IMR-90 (cell line): Measurements from ENCODE around the gene FIBCD1. TPM values are rescaled to one million over a fixed set of nuclear protein-coding genes. Genes with fewer than 3 reads are reported as not detected.

Source experiments
- ATAC-seq: fragments of 200-7000 bp; cut with Tn5 transposase; 2 replicates; pipeline ENCODE4 v1.9.1; 2020; ENCODE audit warnings: low read depth, mild to moderate bottlenecking, moderate library complexity
- BruUV-seq: library from RNA; stranded (reverse); fragments of 400-500 nt; replicated peaks from 2 replicates; lab custom pipeline; 2021; lab: Mats Ljungman, UMichigan
- CTCF ChIA-PET: fragments of 300-600 bp; formaldehyde crosslinking; extraction: SDS; loops from one replicate; lab custom pipeline; 2021; ENCODE audit warnings: antibody characterized with exemption; lab: Yijun Ruan, JAX
- POLR2A ChIA-PET: fragments of 300-600 bp; sonication (Branson Sonifier 250); formaldehyde crosslinking; loops from one replicate; lab custom pipeline; 2022; ENCODE audit warnings: antibody characterized with exemption; ENCODE audit not compliant: unreplicated experiment; lab: Charles Lee
- DNase-seq: peaks from one replicate; pipeline ENCODE4 v3.0.0; 2013
- H2AFZ ChIP-seq: replicated peaks from 2 replicates; pipeline ENCODE3; 2013; ENCODE audit warnings: low read length, mild to moderate bottlenecking; ENCODE audit not compliant: poor library complexity
- H2AK5ac ChIP-seq: 2 replicates; pipeline ENCODE4 v1.6.1; 2013; ENCODE audit warnings: low read depth, low read length, inconsistent platforms
- H2AK9ac ChIP-seq: replicated peaks from 2 replicates; pipeline ENCODE3; 2013; ENCODE audit warnings: mild to moderate bottlenecking, low read depth, low read length, moderate library complexity; ENCODE audit not compliant: poor library complexity
- H2BK120ac ChIP-seq: 2 replicates; pipeline ENCODE4 v1.6.1; 2013; ENCODE audit warnings: low read depth, low read length, inconsistent platforms
- H2BK15ac ChIP-seq: 3 replicates; pipeline ENCODE4 v1.6.1; 2013; ENCODE audit warnings: low read depth, low read length, inconsistent platforms
- H2BK20ac ChIP-seq: 2 replicates; pipeline ENCODE4 v1.6.1; 2013; ENCODE audit warnings: low read depth, mild to moderate bottlenecking, inconsistent platforms, low read length, moderate library complexity
- H2BK5ac ChIP-seq: 2 replicates; pipeline ENCODE4 v1.6.1; 2013; ENCODE audit warnings: mild to moderate bottlenecking, low read depth, low read length, inconsistent platforms; ENCODE audit not compliant: poor library complexity, severe bottlenecking
- H3K14ac ChIP-seq: replicated peaks from 2 replicates; pipeline ENCODE4 v1.6.1; 2013; ENCODE audit warnings: low read depth, low read length, inconsistent platforms
- H3K18ac ChIP-seq: 2 replicates; pipeline ENCODE4 v1.6.1; 2013; ENCODE audit warnings: low read depth, low read length, control low read depth
- H3K23ac ChIP-seq: 2 replicates; pipeline ENCODE4 v1.6.1; 2013; ENCODE audit warnings: low read depth, low read length, inconsistent platforms
- H3K27ac ChIP-seq: 2 replicates; pipeline ENCODE4 v1.5.1; 2013; ENCODE audit warnings: mild to moderate bottlenecking, control low read depth, low read length; ENCODE audit not compliant: insufficient read depth
- H3K27me3 ChIP-seq: 2 replicates; pipeline ENCODE4 v1.6.1; 2013; ENCODE audit warnings: low read length; ENCODE audit not compliant: control insufficient read depth, insufficient read depth
- H3K36me3 ChIP-seq: 2 replicates; pipeline ENCODE4 v1.6.1; 2013; ENCODE audit warnings: low read length, mixed read lengths; ENCODE audit not compliant: control insufficient read depth, insufficient read depth
- H3K4ac ChIP-seq: 2 replicates; pipeline ENCODE4 v1.6.1; 2013; ENCODE audit warnings: low read depth, low read length, inconsistent platforms
- H3K4me1 ChIP-seq: 2 replicates; pipeline ENCODE4 v1.6.1; 2013; ENCODE audit warnings: low read length, mixed read lengths; ENCODE audit not compliant: control insufficient read depth, insufficient read depth
- H3K4me2 ChIP-seq: 2 replicates; pipeline ENCODE4 v1.6.1; 2013; ENCODE audit warnings: low read depth, mild to moderate bottlenecking, control low read depth, low read length, moderate library complexity
- H3K4me3 ChIP-seq: 2 replicates; pipeline ENCODE4 v1.5.1; 2013; ENCODE audit warnings: low read depth, mild to moderate bottlenecking, control low read depth, low read length, moderate library complexity; ENCODE audit not compliant: insufficient read depth
- H3K56ac ChIP-seq: 2 replicates; pipeline ENCODE4 v1.6.1; 2013; ENCODE audit warnings: low read length, inconsistent platforms; ENCODE audit not compliant: insufficient read depth; ENCODE audit errors: extremely low read depth
- H3K79me1 ChIP-seq, 2 experiments: 2 replicates each; pipeline ENCODE4 v1.6.1; 2013; ENCODE audit warnings: low read length in 2 of 2, inconsistent platforms in 1 of 2, low read depth in 1 of 2
- H3K9ac ChIP-seq: 2 replicates; pipeline ENCODE4 v1.6.1; 2013; ENCODE audit warnings: low read depth, low read length, control low read depth
- H3K9me1 ChIP-seq: 2 replicates; pipeline ENCODE4 v1.6.1; 2013; ENCODE audit warnings: low read length, inconsistent platforms; ENCODE audit not compliant: insufficient read depth
- H3K9me3 ChIP-seq: 2 replicates; pipeline ENCODE4 v1.6.1; 2013; ENCODE audit warnings: low read length; ENCODE audit not compliant: control insufficient read depth, insufficient read depth
- H4K20me1 ChIP-seq: 2 replicates; pipeline ENCODE4 v1.6.1; 2013; ENCODE audit warnings: low read length, inconsistent platforms; ENCODE audit not compliant: insufficient read depth
- H4K5ac ChIP-seq: 2 replicates; pipeline ENCODE4 v1.6.1; 2013; ENCODE audit warnings: mild to moderate bottlenecking, low read depth, low read length, control low read depth
- H4K8ac ChIP-seq, 2 experiments: 2 replicates each; pipeline ENCODE4 v1.6.1; 2013; ENCODE audit warnings: low read depth in 2 of 2, low read length in 2 of 2, control low read depth in 1 of 2, inconsistent platforms in 1 of 2
- H4K91ac ChIP-seq: 2 replicates; pipeline ENCODE4 v1.6.1; 2013; ENCODE audit warnings: low read depth, low read length, inconsistent platforms; ENCODE audit not compliant: insufficient read depth
- BHLHE40 ChIP-seq: fragments of 150-350 bp; IDR thresholded peaks from 2 replicates; pipeline ENCODE4 v1.6.1; 2016; ENCODE audit warnings: mild to moderate bottlenecking, low read depth, low read length
- CHD1 ChIP-seq: IDR thresholded peaks from 2 replicates; pipeline ENCODE4 v1.6.1; 2012; ENCODE audit warnings: low read depth, low read length, improper control_type of control experiment
- CTCF ChIP-seq: conservative IDR thresholded peaks from 2 replicates; pipeline ENCODE4 v1.5.1; 2012; ENCODE audit warnings: mild to moderate bottlenecking, low read depth, low read length, improper control_type of control experiment
- ELK1 ChIP-seq: fragments of 150-350 bp; IDR thresholded peaks from 2 replicates; pipeline ENCODE4 v1.6.1; 2016; ENCODE audit warnings: low read depth, mild to moderate bottlenecking, low read length, moderate library complexity, borderline replicate concordance
- FOS ChIP-seq: fragments of 150-350 bp; IDR thresholded peaks from 2 replicates; pipeline ENCODE4 v1.6.1; 2016; ENCODE audit warnings: low read depth, low read length
- MAZ ChIP-seq: IDR thresholded peaks from 2 replicates; pipeline ENCODE4 v1.6.1; 2012; ENCODE audit warnings: low read depth, mild to moderate bottlenecking, low read length, improper control_type of control experiment, moderate library complexity, borderline replicate concordance
- NFE2L2 ChIP-seq: fragments of 150-350 bp; IDR thresholded peaks from 2 replicates; pipeline ENCODE4 v1.6.1; 2016; ENCODE audit warnings: low read depth, mild to moderate bottlenecking, low read length
- POLR2A ChIP-seq: IDR thresholded peaks from 2 replicates; pipeline ENCODE4 v1.6.1; 2012; ENCODE audit warnings: mild to moderate bottlenecking, low read depth, low read length
- RAD21 ChIP-seq: IDR thresholded peaks from 2 replicates; pipeline ENCODE4 v1.6.1; 2012; ENCODE audit warnings: low read length, improper control_type of control experiment
- RCOR1 ChIP-seq: IDR thresholded peaks from 2 replicates; pipeline ENCODE4 v1.6.1; 2012; ENCODE audit warnings: mild to moderate bottlenecking, low read length, improper control_type of control experiment; ENCODE audit not compliant: insufficient replicate concordance
- RFX5 ChIP-seq: IDR thresholded peaks from 2 replicates; pipeline ENCODE4 v1.8.0; 2012; ENCODE audit warnings: low read depth, mild to moderate bottlenecking, low read length, moderate library complexity
- SMC3 ChIP-seq: fragments of 150-350 bp; IDR thresholded peaks from 2 replicates; pipeline ENCODE4 v1.6.1; 2016; ENCODE audit warnings: low read depth, mild to moderate bottlenecking, antibody characterized with exemption, low read length, moderate library complexity
- WGBS, 2 experiments: methylation state at CpG; one replicate each; pipeline versions ENCODE4 v1.1.5 to v1.1.7; 2013; ENCODE audit warnings: missing lambda C conversion rate in 2 of 2; ENCODE audit not compliant: insufficient read length in 1 of 2; ENCODE audit errors: extremely low coverage in 2 of 2; 5-methylcytosine and 5-hydroxymethylcytosine counted together
- dilution Hi-C: fragments of 300-500 bp; cut with HindIII; formaldehyde crosslinking; loops from one replicate; pipeline ENCODE4 v1.14.3; 2018; ENCODE audit warnings: low sequenced_read_pairs; ENCODE audit not compliant: unreplicated experiment
- in situ Hi-C: fragments of 300-500 bp; cut with MboI; formaldehyde crosslinking; loops from 3 replicates; pipeline ENCODE4 v1.14.3; 2019; ENCODE audit warnings: low sequenced_read_pairs, inconsistent platforms, mixed read lengths
- intact Hi-C: fragments of 100-400 bp; cut with micrococcal nuclease; formaldehyde crosslinking; loops from 2 replicates; pipeline ENCODE4 v1.10.0; 2022
- polyA plus RNA-seq, 3 experiments: library from polyadenylated mRNA; depleted of rRNA; stranded (reverse); fragments of >200 nt; gene quantifications; 2 replicates each; pipeline ENCODE4 v1.2.3, GENCODE V29; 2012; ENCODE audit warnings: low replicate concordance in 1 of 3
- total RNA-seq: library from RNA; depleted of rRNA; stranded (reverse); fragments of >200 nt; gene quantifications from 2 replicates; pipeline ENCODE4 v1.2.3, GENCODE V29; 2012

Gene FIBCD1
- total and polyA plus RNA-seq, 2 of the 4 experiments (the other 2 are of a cell fraction) = 1.1 to 10.1 TPM

DNA sequence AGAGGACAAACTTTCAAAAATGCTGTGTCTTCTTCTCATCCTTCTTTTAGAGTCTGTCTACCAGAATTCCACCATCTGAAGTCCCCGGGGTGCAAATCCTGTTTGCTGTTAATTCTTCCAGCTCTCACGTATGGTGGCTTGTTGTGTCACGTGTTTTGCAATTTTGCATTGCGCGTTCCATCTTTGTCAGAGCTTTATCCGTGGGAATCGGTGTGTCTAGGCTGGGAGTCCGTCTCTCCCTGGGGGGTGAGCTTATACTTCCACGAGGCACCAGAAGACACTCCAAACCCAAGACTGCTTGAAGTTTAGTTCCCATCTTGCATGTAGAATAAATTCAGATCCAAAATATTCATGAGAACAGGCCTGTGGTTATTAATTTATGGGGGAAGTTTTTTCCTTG lies 6.1 kb upstream of the FIBCD1 start:
- H2BK20ac ChIP-seq = no peak overlapping the region
- H3K14ac ChIP-seq = no peak overlapping the region
- no peak for ATAC-seq
- no peak overlapping the region for H2BK5ac ChIP-seq
- H3K9me1 ChIP-seq = no peaks in the 10 kb centered on the region
- no peaks in the 10 kb centered on the region for H3K79me1 ChIP-seq
- peaks cover 6% of the 10 kb centered on the region for H3K9me3 ChIP-seq
- no peak overlapping the region for H3K4me3 ChIP-seq
- H4K5ac ChIP-seq = no peak overlapping the region
- POLR2A ChIA-PET = no interaction called here
- H3K18ac ChIP-seq = no peak overlapping the region
- no peak overlapping the region for H3K27ac ChIP-seq
- H4K91ac ChIP-seq = no peak overlapping the region
- 93% methylated on average over 4 of the region's 9 CpGs; no CpG with 5 or more reads in 1 of the 2 experiments for whole genome bisulfite sequencing, 2 experiments
- BruUV-seq = no TSS peak
- no peak overlapping the region for H3K9ac ChIP-seq
- H3K23ac ChIP-seq = no peak overlapping the region
- intact Hi-C loops (no loop called here), in situ Hi-C loops (no loop called here), dilution Hi-C loops (no loop called here)
- H3K36me3 ChIP-seq = no peaks in the 10 kb centered on the region
- CTCF ChIA-PET = no interaction called here
- no peak overlapping the region for H4K8ac ChIP-seq
- peaks cover 6% of the 10 kb centered on the region; the same call in 1 of the 2 replicates for H4K20me1 ChIP-seq
- no peak overlapping the region for H2BK15ac ChIP-seq
- no peak overlapping the region for H2AK5ac ChIP-seq
- H2BK120ac ChIP-seq = no peak overlapping the region
- no peaks in the 10 kb centered on the region for H3K4me1 ChIP-seq
- no peak for TF ChIP-seq RFX5
- TF ChIP-seq RAD21 = no peak
- no peak for TF ChIP-seq RCOR1
- TF ChIP-seq BHLHE40 = no peak
- TF ChIP-seq NFE2L2 = no peak
- TF ChIP-seq POLR2A = no peak
- TF ChIP-seq MAZ = no peak
- no peak for TF ChIP-seq CHD1
- TF ChIP-seq SMC3 = no peak
- no peak for TF ChIP-seq ELK1
- no peak for TF ChIP-seq CTCF
- TF ChIP-seq FOS = no peak
- DNase-seq = no peak
- H3K27me3 ChIP-seq = peaks cover 62% of the 10 kb centered on the region
- H3K56ac ChIP-seq = no peak overlapping the region
- H2AFZ ChIP-seq = no peak overlapping the region
- no peak overlapping the region for H3K4ac ChIP-seq
- H2AK9ac ChIP-seq = no peak overlapping the region
- H3K4me2 ChIP-seq = no peak overlapping the region
